Central memory CD8-positive, alpha-beta T cell (primary cell): ENCODE measurements around the gene GPC3.
A peak's percentile ranks its signal among the peaks of the same experiment; 100 is the strongest.
"Not testable (repeated sequence)": the region's sequence is repeated elsewhere in the genome, so short reads cannot be mapped to it uniquely, and the experiment has no call there.

Experiments used
- ATAC-seq: fragments of 150-1000 bp; cut with Tn5 transposase; replicated peaks from 2 replicates; pipeline ENCODE4 v1.10.0; 2022; ENCODE audit warnings: mild to moderate bottlenecking, moderate FRiP score, moderate number of reproducible peaks; ENCODE audit not compliant: poor library complexity, severe bottlenecking; ENCODE audit errors: extremely low read depth
- DNase-seq, 2 donors: peaks; one replicate each; pipeline ENCODE4 v3.0.0; 2021; ENCODE audit warnings: low spot score in 2 of 2
- H3K27ac Mint-ChIP-seq: one replicate; pipeline ENCODE4 v1.8.0; 2022; ENCODE audit warnings: low read depth, mild to moderate bottlenecking, moderate library complexity, mixed read lengths
- H3K27me3 Mint-ChIP-seq: one replicate; pipeline ENCODE4 v1.8.0; 2022; ENCODE audit warnings: mixed read lengths
- H3K36me3 Mint-ChIP-seq: one replicate; pipeline ENCODE4 v1.8.0; 2022; ENCODE audit warnings: mild to moderate bottlenecking, moderate library complexity, mixed read lengths; ENCODE audit not compliant: insufficient read depth
- H3K4me1 Mint-ChIP-seq: one replicate; pipeline ENCODE4 v1.8.0; 2022; ENCODE audit warnings: mixed read lengths
- H3K4me3 Mint-ChIP-seq: one replicate; pipeline ENCODE4 v1.8.0; 2022; ENCODE audit warnings: mild to moderate bottlenecking, moderate library complexity, mixed read lengths
- H3K9me3 Mint-ChIP-seq: one replicate; pipeline ENCODE4 v1.8.0; 2022; ENCODE audit warnings: mixed read lengths

Gene GPC3

GRCh38 chrX:133726642-133727041 is 258.8 kb downstream of the GPC3 start:
- Mint-ChIP-seq H3K36me3 (no peaks in the 10 kb centered on the region), H3K27ac (no peak overlapping the region), H3K4me1 (no peaks in the 10 kb centered on the region), H3K27me3 (peaks cover 16% of the 10 kb centered on the region), H3K9me3 (no peaks in the 10 kb centered on the region), H3K4me3 (no peak overlapping the region)
- ATAC-seq (no peak), DNase-seq (no peak)

GRCh38 chrX:133726211-133726630 is 259.2 kb downstream of the GPC3 start:
- no peak for DNase-seq
- H3K4me1 Mint-ChIP-seq = no peaks in the 10 kb centered on the region
- H3K27ac Mint-ChIP-seq = no peak overlapping the region
- H3K9me3 Mint-ChIP-seq = no peaks in the 10 kb centered on the region
- H3K4me3 Mint-ChIP-seq = no peak overlapping the region
- ATAC-seq = no peak
- no peaks in the 10 kb centered on the region for H3K36me3 Mint-ChIP-seq
- H3K27me3 Mint-ChIP-seq = peaks cover 12% of the 10 kb centered on the region

- Mint-ChIP-seq H3K27ac (no peak overlapping the region), H3K27me3 (peaks cover 11% of the 10 kb centered on the region)
- ATAC-seq = no peak
Measured at GRCh38 chrX:133723930-133724329, 261.5 kb downstream of the GPC3 start.

GRCh38 chrX:133722756-133723155 is 262.6 kb downstream of the GPC3 start:
- peaks cover 15% of the 10 kb centered on the region for H3K27me3 Mint-ChIP-seq
- H3K4me3 Mint-ChIP-seq = no peak overlapping the region
- H3K9me3 Mint-ChIP-seq = no peaks in the 10 kb centered on the region
- no peak overlapping the region for H3K27ac Mint-ChIP-seq
- DNase-seq (no peak), ATAC-seq (no peak)
- no peaks in the 10 kb centered on the region for H3K36me3 Mint-ChIP-seq
- H3K4me1 Mint-ChIP-seq = no peaks in the 10 kb centered on the region

More at GRCh38 chrX:133723930-133724329, 261.5 kb downstream of the GPC3 start:
- no peaks in the 10 kb centered on the region for H3K4me1 Mint-ChIP-seq
- H3K36me3 Mint-ChIP-seq = no peaks in the 10 kb centered on the region
- DNase-seq = no peak
- H3K4me3 Mint-ChIP-seq = peak overlapping the region; percentile 26
- no peaks in the 10 kb centered on the region for H3K9me3 Mint-ChIP-seq

GRCh38 chrX:133720269-133720668 is 265.1 kb downstream of the GPC3 start:
- not testable (repeated sequence) for H3K27ac Mint-ChIP-seq, H3K27me3 Mint-ChIP-seq, H3K36me3 Mint-ChIP-seq, H3K4me3 Mint-ChIP-seq, ATAC-seq, H3K9me3 Mint-ChIP-seq, H3K4me1 Mint-ChIP-seq, DNase-seq

GRCh38 chrX:133715715-133716114 is 269.7 kb downstream of the GPC3 start:
- Mint-ChIP-seq H3K9me3 (no peaks in the 10 kb centered on the region), H3K27ac (no peak overlapping the region), H3K4me3 (no peak overlapping the region), H3K4me1 (no peaks in the 10 kb centered on the region), H3K27me3 (peaks cover 8% of the 10 kb centered on the region), H3K36me3 (no peaks in the 10 kb centered on the region)
- ATAC-seq (no peak), DNase-seq (no peak)

- H3K36me3 Mint-ChIP-seq = no peaks in the 10 kb centered on the region
- no peaks in the 10 kb centered on the region for H3K4me1 Mint-ChIP-seq
- H3K4me3 Mint-ChIP-seq = no peak overlapping the region
- H3K27ac Mint-ChIP-seq = no peak overlapping the region
- peaks cover 3% of the 10 kb centered on the region for H3K27me3 Mint-ChIP-seq
- ATAC-seq (no peak), DNase-seq (no peak)
- no peaks in the 10 kb centered on the region for H3K9me3 Mint-ChIP-seq
Measured at GRCh38 chrX:133709501-133709900, 275.9 kb downstream of the GPC3 start.

- DNase-seq = no peak
- ATAC-seq = no peak
- Mint-ChIP-seq H3K27ac (no peak overlapping the region), H3K27me3 (peaks cover 9% of the 10 kb centered on the region), H3K4me3 (no peak overlapping the region), H3K9me3 (no peaks in the 10 kb centered on the region), H3K36me3 (no peaks in the 10 kb centered on the region), H3K4me1 (no peaks in the 10 kb centered on the region)
Measured at GRCh38 chrX:133706890-133707289, 278.5 kb downstream of the GPC3 start.

GRCh38 chrX:133702230-133702629 is 283.2 kb downstream of the GPC3 start:
- Mint-ChIP-seq H3K9me3 (no peaks in the 10 kb centered on the region), H3K4me3 (no peak overlapping the region), H3K4me1 (no peaks in the 10 kb centered on the region), H3K27ac (no peak overlapping the region), H3K27me3 (peaks cover 9% of the 10 kb centered on the region), H3K36me3 (no peaks in the 10 kb centered on the region)
- DNase-seq (no peak), ATAC-seq (no peak)

GRCh38 chrX:133699023-133699728 is 286.2 kb downstream of the GPC3 start:
- H3K27me3 Mint-ChIP-seq = peaks cover 3% of the 10 kb centered on the region
- no peak for ATAC-seq

GRCh38 chrX:133698298-133698697 is 287.1 kb downstream of the GPC3 start:
- ATAC-seq = no peak
- Mint-ChIP-seq H3K9me3 (no peaks in the 10 kb centered on the region), H3K4me1 (no peaks in the 10 kb centered on the region), H3K36me3 (no peaks in the 10 kb centered on the region), H3K27ac (no peak overlapping the region), H3K4me3 (no peak overlapping the region), H3K27me3 (no peaks in the 10 kb centered on the region)
- no peak for DNase-seq

More at GRCh38 chrX:133699023-133699728, 286.2 kb downstream of the GPC3 start:
- H3K4me1 Mint-ChIP-seq = no peaks in the 10 kb centered on the region
- no peaks in the 10 kb centered on the region for H3K36me3 Mint-ChIP-seq
- H3K4me3 Mint-ChIP-seq = no peak overlapping the region
- H3K9me3 Mint-ChIP-seq = no peaks in the 10 kb centered on the region
- no peak overlapping the region for H3K27ac Mint-ChIP-seq
- DNase-seq = no peak

GRCh38 chrX:133697656-133698055 is 287.7 kb downstream of the GPC3 start:
- ATAC-seq = no peak
- H3K27ac Mint-ChIP-seq = no peak overlapping the region
- no peaks in the 10 kb centered on the region for H3K27me3 Mint-ChIP-seq
- no peaks in the 10 kb centered on the region for H3K4me1 Mint-ChIP-seq
- H3K4me3 Mint-ChIP-seq = no peak overlapping the region
- H3K36me3 Mint-ChIP-seq = no peaks in the 10 kb centered on the region
- no peaks in the 10 kb centered on the region for H3K9me3 Mint-ChIP-seq
- no peak for DNase-seq

- DNase-seq (no peak), ATAC-seq (no peak)
- H3K36me3 Mint-ChIP-seq = peaks cover 2% of the 10 kb centered on the region
- H3K4me3 Mint-ChIP-seq = no peak overlapping the region
- H3K9me3 Mint-ChIP-seq = no peaks in the 10 kb centered on the region
- no peaks in the 10 kb centered on the region for H3K27me3 Mint-ChIP-seq
- H3K4me1 Mint-ChIP-seq = no peaks in the 10 kb centered on the region
- no peak overlapping the region for H3K27ac Mint-ChIP-seq
Measured at GRCh38 chrX:133689997-133690599, 295.3 kb downstream of the GPC3 start.
